GM19043 (cell line): ENCODE data around the gene ELL3.
"Not testable (repeated sequence)": the region's sequence is repeated elsewhere in the genome, so short reads cannot be mapped to it uniquely, and the experiment has no call there.

Source experiments
- ATAC-seq: cut with Tn5 transposase; IDR thresholded peaks from one replicate; pipeline ENCODE4 v1.9.1; 2021; ENCODE audit warnings: low read depth; ENCODE audit not compliant: unreplicated experiment

ELL3 gene

DNA sequence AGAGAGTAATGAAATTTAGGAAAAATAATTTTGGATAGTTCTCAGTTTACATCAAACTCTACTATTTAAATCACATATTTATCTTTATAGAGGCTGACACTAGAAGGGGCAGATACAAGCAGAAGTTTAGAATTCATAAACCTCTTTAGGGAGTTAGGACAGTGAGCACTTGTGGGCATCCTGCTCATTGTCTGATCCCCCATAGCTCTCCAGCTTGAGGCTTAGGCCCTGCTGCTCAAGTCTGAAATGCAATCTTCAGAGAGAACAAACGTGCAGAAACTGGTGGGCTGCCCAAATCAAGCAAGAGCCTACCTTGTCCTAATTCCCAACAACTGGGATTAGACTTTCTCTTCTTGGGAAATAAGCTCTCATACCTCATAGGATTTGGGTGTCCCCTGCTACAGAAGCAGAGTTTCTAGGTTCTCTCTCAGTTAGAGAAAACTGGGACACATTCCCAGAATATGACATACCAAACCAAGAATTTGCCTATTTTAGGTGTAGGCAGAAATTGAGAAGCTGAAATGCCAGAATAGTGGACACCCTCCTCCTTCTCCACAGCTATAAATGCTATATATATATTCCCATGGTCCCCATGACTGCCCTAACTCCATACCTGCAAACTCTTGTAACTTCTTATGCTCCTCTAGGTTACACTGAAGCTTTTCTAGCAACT is 48.6 kb downstream of the ELL3 start:
- not testable (repeated sequence) for ATAC-seq

DNA sequence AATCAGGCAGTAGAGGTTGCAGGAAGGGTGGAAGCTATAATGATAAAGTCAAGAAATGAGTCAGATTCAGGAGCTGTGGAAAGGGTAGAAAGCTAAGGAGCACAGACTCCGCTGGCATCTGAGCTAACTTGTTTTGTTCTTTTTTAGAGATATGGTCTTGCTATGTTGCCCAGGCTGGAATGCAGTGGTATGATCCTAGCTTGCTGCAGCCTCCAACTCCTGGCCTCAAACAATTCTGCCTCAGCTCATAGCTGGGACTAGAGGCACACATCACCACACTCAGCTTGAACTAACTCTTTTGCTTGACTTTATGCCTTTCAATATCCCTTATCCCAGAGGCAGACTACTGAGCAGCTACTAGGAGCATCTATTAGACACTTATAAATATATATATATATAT is 50.5 kb downstream of the ELL3 start:
- not testable (repeated sequence) for ATAC-seq

- ATAC-seq: no peak
Observed at GRCh38 chr15:43723151-43723550, 53.6 kb downstream of the ELL3 start.
